Muscle layer of duodenum (tissue), 2 donors: ENCODE data around the gene LCP2.

ENCODE experiments used
- H3K27ac ChIP-seq: one replicate; pipeline ENCODE4 v1.7.0; 2013; ENCODE audit warnings: mild to moderate bottlenecking, low read length
- H3K27me3 ChIP-seq: one replicate; pipeline ENCODE4 v1.7.0; 2013; ENCODE audit warnings: low read depth, mild to moderate bottlenecking, control low read depth, low read length
- H3K36me3 ChIP-seq, 2 donors: one replicate each; pipeline ENCODE4 v1.7.0; 2013; ENCODE audit warnings: low read length in 2 of 2, control low read depth in 1 of 2, mild to moderate bottlenecking in 1 of 2; ENCODE audit not compliant: insufficient read depth in 2 of 2, control insufficient read depth in 1 of 2
- H3K4me1 ChIP-seq, 2 donors: one replicate each; pipeline ENCODE4 v1.7.0; 2013; ENCODE audit warnings: low read length in 2 of 2, mild to moderate bottlenecking in 2 of 2, control low read depth in 1 of 2, moderate library complexity in 1 of 2; ENCODE audit not compliant: insufficient read depth in 2 of 2, control insufficient read depth in 1 of 2
- H3K4me3 ChIP-seq, 2 donors: one replicate each; pipeline ENCODE4 v1.7.0; 2013; ENCODE audit warnings: low read length in 2 of 2, low read depth in 1 of 2, mild to moderate bottlenecking in 1 of 2
- H3K9me3 ChIP-seq, 2 donors: one replicate each; pipeline ENCODE4 v1.7.0; 2013; ENCODE audit warnings: low read length in 2 of 2, control low read depth in 1 of 2, mild to moderate bottlenecking in 1 of 2; ENCODE audit not compliant: control insufficient read depth in 1 of 2
- donor health status: healthy.

Gene LCP2

GRCh38 chr5:170204202-170204601 is 93.4 kb downstream of the LCP2 start:
- no peaks in the 10 kb centered on the region for H3K4me1 ChIP-seq
- no peak overlapping the region for H3K4me3 ChIP-seq
- no peaks in the 10 kb centered on the region for H3K9me3 ChIP-seq
- H3K27ac ChIP-seq = no peak overlapping the region
- H3K27me3 ChIP-seq = no peaks in the 10 kb centered on the region
- H3K36me3 ChIP-seq = no peaks in the 10 kb centered on the region

DNA sequence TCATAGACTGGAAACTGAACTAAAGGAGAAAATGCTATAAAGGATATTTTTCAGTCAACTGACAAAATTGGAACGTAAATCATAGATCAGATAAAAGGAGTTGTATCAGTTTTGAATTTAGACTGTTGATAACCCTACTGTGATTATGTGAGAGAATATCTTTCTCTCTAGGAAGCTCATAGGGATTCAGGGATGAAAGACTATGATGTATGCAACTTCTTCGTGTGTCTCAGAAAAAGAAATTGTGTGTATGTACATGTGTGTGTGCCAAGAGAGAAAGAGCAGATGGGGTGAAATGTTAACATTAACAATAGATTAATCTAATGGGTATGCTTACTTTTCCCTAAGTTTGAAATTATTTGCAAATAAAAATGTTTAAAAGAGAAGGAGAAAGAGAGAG is 95.5 kb downstream of the LCP2 start:
- Histone ChIP-seq H3K36me3 (no peaks in the 10 kb centered on the region), H3K27ac (no peak overlapping the region), H3K27me3 (no peaks in the 10 kb centered on the region), H3K4me1 (no peaks in the 10 kb centered on the region), H3K9me3 (no peaks in the 10 kb centered on the region), H3K4me3 (no peak overlapping the region)

DNA sequence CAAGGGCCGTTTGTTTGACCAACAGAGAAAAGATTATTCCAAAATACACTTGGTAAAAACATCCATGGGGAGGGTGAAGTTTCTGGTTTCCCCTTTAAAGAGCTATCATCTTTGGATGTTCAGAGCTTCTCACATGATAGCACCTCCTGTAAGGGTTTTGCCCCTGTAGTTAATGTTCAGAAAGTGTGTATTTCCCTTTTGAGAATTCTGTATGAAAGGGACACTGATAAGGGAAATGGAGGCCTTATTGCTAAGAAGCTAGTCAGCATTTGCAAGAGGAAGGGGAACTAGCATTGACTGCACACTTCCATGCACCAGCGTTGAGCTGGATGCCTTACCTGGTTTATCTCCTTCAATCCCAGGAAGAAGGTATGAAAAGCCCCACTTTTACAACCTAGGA is 96.3 kb downstream of the LCP2 start:
- no peak overlapping the region for H3K4me3 ChIP-seq
- no peak overlapping the region for H3K27ac ChIP-seq
- H3K36me3 ChIP-seq = no peaks in the 10 kb centered on the region
- H3K9me3 ChIP-seq = no peaks in the 10 kb centered on the region
- no peaks in the 10 kb centered on the region for H3K27me3 ChIP-seq
- no peaks in the 10 kb centered on the region for H3K4me1 ChIP-seq

DNA sequence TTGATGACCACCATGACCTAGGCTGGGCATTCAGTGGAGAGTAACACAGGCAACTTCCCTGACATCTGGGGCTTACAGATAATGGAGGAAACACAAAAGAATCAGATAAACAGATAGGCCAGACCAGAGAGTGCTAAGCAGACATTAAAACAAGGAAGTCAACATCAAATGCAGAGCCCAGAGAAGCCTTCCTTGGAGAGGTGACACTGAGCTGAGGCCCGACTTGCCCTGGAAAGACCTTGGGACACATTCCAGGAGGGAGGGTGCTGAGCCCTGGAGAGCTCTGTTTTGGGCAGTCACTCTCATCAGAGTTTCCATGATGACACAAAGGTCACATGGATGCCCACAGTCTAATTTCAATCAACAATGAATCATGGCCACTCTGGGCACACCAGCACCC is 96.7 kb downstream of the LCP2 start:
- no peak overlapping the region for H3K27ac ChIP-seq
- H3K9me3 ChIP-seq = no peaks in the 10 kb centered on the region
- H3K4me1 ChIP-seq = no peaks in the 10 kb centered on the region
- H3K36me3 ChIP-seq = no peaks in the 10 kb centered on the region
- H3K27me3 ChIP-seq = no peaks in the 10 kb centered on the region
- no peak overlapping the region for H3K4me3 ChIP-seq
